Thyroid gland (tissue), 4 donors: ENCODE measurements around the gene MED27. TPM values are rescaled to one million over a fixed set of nuclear protein-coding genes. Genes with fewer than 3 reads are reported as not detected.

Source experiments
- DNase-seq, 2 donors: peaks; one replicate each; pipeline ENCODE4 v3.0.0-alpha.2; 2019
- H3K27ac ChIP-seq, 3 donors: fragments of 200-600 bp; sonication (generic); 1 replicate in 2 of 3; 2 replicates in 1 of 3; pipeline ENCODE4 v1.5.1; 2016 to 2019; ENCODE audit warnings: mild to moderate bottlenecking in 1 of 3, moderate library complexity in 1 of 3
- H3K27me3 ChIP-seq: fragments of 200-600 bp; sonication (generic); one replicate; pipeline ENCODE4 v1.5.1; 2019
- H3K36me3 ChIP-seq, 2 donors: fragments of 200-600 bp; sonication (generic); one replicate each; pipeline ENCODE4 v1.5.1; 2016 to 2019
- H3K4me1 ChIP-seq, 2 donors: fragments of 200-600 bp; sonication (generic); one replicate each; pipeline ENCODE4 v1.5.1; 2017 to 2019
- H3K4me3 ChIP-seq, 3 donors: fragments of 200-600 bp; sonication (generic); replicated peaks in 1 of 3; 1 replicate in 2 of 3; 2 replicates in 1 of 3; pipeline ENCODE4 v1.5.1; 2016; ENCODE audit warnings: mild to moderate bottlenecking in 1 of 3
- H3K9me3 ChIP-seq: fragments of 200-600 bp; sonication (generic); one replicate; pipeline ENCODE4 v1.5.1; 2017
- CTCF ChIP-seq, 6 experiments: fragments of 200-600 bp in 3 of 6; fragments of 450-650 bp in 3 of 6; sonication (generic) in 3 of 6; IDR thresholded peaks; one replicate each; pipeline ENCODE4 v1.5.1; 2016 to 2019; ENCODE audit warnings: antibody characterized with exemption in 6 of 6, mild to moderate bottlenecking in 2 of 6, inconsistent platforms in 1 of 6, moderate library complexity in 1 of 6
- POLR2A ChIP-seq, 2 donors: fragments of 450-650 bp; IDR thresholded peaks; one replicate each; pipeline ENCODE4 v1.6.1; 2017; ENCODE audit warnings: antibody characterized with exemption in 2 of 2, mild to moderate bottlenecking in 2 of 2, moderate library complexity in 1 of 2
- WGBS, 2 donors: methylation state at CpG; one replicate each; pipeline ENCODE4 v1.1.5; 2017; 5-methylcytosine and 5-hydroxymethylcytosine counted together
- intact Hi-C: fragments of 100-400 bp; cut with DNase I; formaldehyde crosslinking; loops from one replicate; pipeline ENCODE4 v1.15.1; 2023
- total RNA-seq, 4 donors: library from RNA; depleted of rRNA; stranded (reverse); fragments of >200 nt; gene quantifications; one replicate each; pipeline ENCODE4 v1.2.3, GENCODE V29; 2016

Gene MED27
- total RNA-seq, 4 donors from 2014 or later: 15.3 to 19.5 (median 16.7) TPM

DNA sequence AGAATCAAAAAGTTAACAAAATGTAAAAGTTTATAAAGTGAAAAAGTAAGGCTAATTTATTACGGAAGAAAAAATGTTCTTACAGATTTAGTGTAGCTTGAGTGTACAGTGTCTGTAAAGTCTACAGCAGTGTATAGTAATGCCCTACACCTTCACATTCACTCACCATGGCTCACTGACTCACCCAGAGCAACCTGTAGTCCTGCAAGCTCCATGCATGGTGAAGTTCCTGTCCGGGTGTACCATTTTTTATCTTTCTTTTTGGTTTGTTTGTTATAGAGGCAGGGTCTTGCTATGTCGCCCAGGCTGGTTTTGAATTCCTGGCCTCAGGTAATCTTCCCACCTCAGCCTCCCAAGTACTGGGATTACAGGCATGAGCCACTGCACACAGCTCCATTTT, 93.6 kb downstream of the MED27 start:
- intact Hi-C loops: no loop called here
- no peaks in the 10 kb centered on the region for H3K27me3 ChIP-seq
- H3K36me3 ChIP-seq: no peaks in the 10 kb centered on the region
- no peak overlapping the region for H3K4me3 ChIP-seq
- WGBS, 2 donors: 92 to 97% methylated on average over 3 of the region's 3 CpGs
- TF ChIP-seq POLR2A (IDR thresholded peaks at IDR 0.05): no peak
- no peak for TF ChIP-seq CTCF (IDR thresholded peaks at IDR 0.05)
- H3K9me3 ChIP-seq: no peaks in the 10 kb centered on the region
- H3K27ac ChIP-seq: no peak overlapping the region
- DNase-seq: no peak
- no peaks in the 10 kb centered on the region for H3K4me1 ChIP-seq

DNA sequence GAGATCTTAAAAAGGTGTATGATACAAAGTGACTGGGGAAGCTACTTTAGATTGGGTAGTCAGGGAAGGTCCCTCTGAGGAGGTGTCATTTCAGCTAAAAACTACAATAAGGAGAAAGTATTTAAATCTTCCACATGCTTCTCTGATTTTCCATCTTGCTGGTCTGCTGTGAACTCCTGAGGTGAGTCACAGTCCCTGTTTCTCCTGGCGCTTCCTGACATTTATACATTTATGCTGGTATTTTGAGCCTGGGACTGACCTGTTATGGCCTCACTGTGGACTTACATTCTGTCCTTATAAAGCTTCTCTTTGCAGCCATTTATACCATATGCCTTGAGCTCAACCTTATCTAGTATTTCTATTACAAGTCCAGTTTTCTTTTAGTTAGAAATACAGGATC, 95.1 kb downstream of the MED27 start:
- no peak for DNase-seq
- H3K27me3 ChIP-seq: no peaks in the 10 kb centered on the region
- H3K4me1 ChIP-seq: no peaks in the 10 kb centered on the region
- H3K27ac ChIP-seq: no peak overlapping the region
- no peaks in the 10 kb centered on the region for H3K9me3 ChIP-seq
- intact Hi-C loops: no loop called here
- no peaks in the 10 kb centered on the region for H3K36me3 ChIP-seq
- no peak overlapping the region for H3K4me3 ChIP-seq
- TF ChIP-seq CTCF (IDR thresholded peaks at IDR 0.05) (no peak), POLR2A (IDR thresholded peaks at IDR 0.05) (no peak)
- WGBS, 2 donors: 100% methylated on average over 1 of the region's 1 CpG

DNA sequence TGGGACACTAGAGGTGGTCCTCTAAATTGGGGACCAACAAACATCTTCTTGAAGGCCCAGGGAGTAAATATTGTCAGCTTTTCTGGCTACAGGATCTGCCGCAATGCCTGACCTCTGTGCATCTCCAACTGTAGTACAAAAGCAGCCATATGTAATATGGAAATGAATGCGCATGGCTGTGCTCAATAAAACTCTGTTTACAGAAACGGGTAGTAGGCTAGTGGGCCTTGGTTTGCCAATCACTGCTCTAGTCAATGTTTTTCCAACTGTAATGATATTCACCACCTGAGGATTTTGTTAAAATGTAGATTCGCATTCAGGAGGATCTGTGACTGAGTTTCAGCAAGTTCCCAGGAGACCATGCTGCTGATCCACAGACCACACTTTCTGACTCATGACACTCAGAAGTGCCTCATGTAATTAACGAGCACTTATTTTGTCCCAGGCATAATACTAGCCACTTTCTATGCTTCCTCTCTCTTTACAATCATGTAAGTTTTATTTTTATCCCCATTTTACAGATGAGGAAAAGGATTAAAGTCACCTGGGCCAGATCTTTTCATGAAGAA, 96.9 kb downstream of the MED27 start:
- no peak for DNase-seq
- no peak for TF ChIP-seq POLR2A (IDR thresholded peaks at IDR 0.05)
- TF ChIP-seq CTCF (IDR thresholded peaks at IDR 0.05): no peak
- intact Hi-C loops: no loop called here
- Histone ChIP-seq H3K4me3 (no peak overlapping the region), H3K36me3 (no peaks in the 10 kb centered on the region), H3K4me1 (no peaks in the 10 kb centered on the region), H3K27me3 (no peaks in the 10 kb centered on the region), H3K27ac (no peak overlapping the region), H3K9me3 (no peaks in the 10 kb centered on the region)
- WGBS, 2 donors: 80 to 83% methylated on average over 5 of the region's 5 CpGs

DNA sequence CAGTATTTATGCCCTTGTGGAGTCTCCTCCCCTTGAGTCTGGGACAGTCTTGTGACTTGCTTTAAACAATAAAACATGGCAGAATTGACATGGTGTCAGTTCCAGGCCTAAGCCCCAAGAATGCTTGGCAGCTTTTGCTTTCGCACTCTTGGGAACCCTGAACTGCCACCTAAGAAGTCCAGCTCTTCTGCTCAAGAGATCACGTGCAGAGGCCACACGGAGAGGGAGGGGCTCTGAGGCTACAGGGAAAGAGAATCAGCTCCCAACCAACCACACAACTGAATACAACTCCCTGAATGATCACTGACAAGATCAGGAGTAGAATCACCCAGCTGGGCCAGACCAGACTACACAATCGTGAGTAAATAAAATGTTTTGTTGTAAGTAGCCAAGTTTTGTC, 97.6 kb downstream of the MED27 start:
- WGBS, 2 donors: 83 to 85% methylated on average over 4 of the region's 4 CpGs
- no peaks in the 10 kb centered on the region for H3K9me3 ChIP-seq
- no peaks in the 10 kb centered on the region for H3K27me3 ChIP-seq
- intact Hi-C loops: no loop called here
- H3K4me3 ChIP-seq: no peak overlapping the region
- DNase-seq: no peak
- no peak for TF ChIP-seq CTCF (IDR thresholded peaks at IDR 0.05)
- TF ChIP-seq POLR2A (IDR thresholded peaks at IDR 0.05): no peak
- H3K36me3 ChIP-seq: no peaks in the 10 kb centered on the region
- no peak overlapping the region for H3K27ac ChIP-seq
- H3K4me1 ChIP-seq: no peaks in the 10 kb centered on the region

DNA sequence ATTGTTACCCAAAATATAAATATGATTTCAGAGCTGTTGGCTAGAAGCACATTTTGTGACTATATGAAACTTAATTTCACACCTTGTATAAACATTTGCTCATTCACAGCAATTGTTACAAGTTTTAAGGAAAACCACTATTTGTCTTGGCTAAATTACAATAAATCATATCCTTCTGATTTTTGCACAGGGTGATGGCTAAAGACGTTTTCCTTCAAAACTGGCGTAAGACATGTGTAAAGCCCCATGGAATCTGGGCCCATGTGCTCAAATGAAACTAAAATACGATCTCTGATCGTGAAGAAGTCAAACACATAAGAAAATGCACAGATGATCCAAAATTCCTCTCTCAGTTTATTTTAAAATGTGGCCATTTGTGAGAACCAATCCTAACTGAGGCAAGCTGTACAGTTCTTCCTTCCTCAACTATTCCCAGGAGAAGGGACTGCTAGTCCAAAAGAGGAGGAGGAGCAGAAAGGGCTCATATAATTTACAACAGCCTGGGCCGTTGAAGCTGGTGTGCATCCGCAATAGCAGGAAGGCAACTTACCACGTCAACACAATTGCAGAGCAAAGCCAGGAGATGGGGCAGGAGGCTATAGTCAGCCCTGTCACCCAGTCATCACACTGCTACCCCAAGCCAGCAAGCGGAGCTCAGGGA, 98.4 kb downstream of the MED27 start:
- Histone ChIP-seq H3K4me1 (no peaks in the 10 kb centered on the region), H3K27me3 (no peaks in the 10 kb centered on the region), H3K4me3 (no peak overlapping the region), H3K9me3 (no peaks in the 10 kb centered on the region), H3K27ac (no peak overlapping the region), H3K36me3 (no peaks in the 10 kb centered on the region)
- no peak for TF ChIP-seq CTCF (IDR thresholded peaks at IDR 0.05)
- TF ChIP-seq POLR2A (IDR thresholded peaks at IDR 0.05): no peak
- no peak for DNase-seq
- intact Hi-C loops: no loop called here
- 67 to 80% methylated on average over 8 of the region's 8 CpGs for WGBS, 2 donors
